ENCODE results near the gene GSK3A.

The GSK3A gene

GRCh38 chr19:42197375-42197817 lies 45.0 kb downstream of the GSK3A start:
- no peak for DNase-seq (ENCODE audit: low read depth in 2 of 2)
- TF ChIP-seq CTCF (IDR thresholded peaks at IDR 0.05; ENCODE audit: low read depth, low read length), result no peak
- H3K4me3 ChIP-seq (replicated peaks in 1 of 2; ENCODE audit: low read depth in 2 of 2, low read length in 2 of 2), result no peak overlapping the region

GRCh38 chr19:42196011-42197001 lies 46.1 kb downstream of the GSK3A start:
- DNase-seq (ENCODE audit: low read depth in 2 of 2), result no peak
- no peak overlapping the region for H3K4me3 ChIP-seq (replicated peaks in 1 of 2; ENCODE audit: low read depth in 2 of 2, low read length in 2 of 2)
- TF ChIP-seq CTCF (IDR thresholded peaks at IDR 0.05; ENCODE audit: low read depth, low read length), result no peak

GRCh38 chr19:42193706-42194105 lies 48.7 kb downstream of the GSK3A start:
- H3K4me3 ChIP-seq (replicated peaks in 1 of 2; ENCODE audit: low read depth in 2 of 2, low read length in 2 of 2), result no peak overlapping the region
- DNase-seq (ENCODE audit: low read depth in 2 of 2), result peak; percentile 53 to 84

DNA sequence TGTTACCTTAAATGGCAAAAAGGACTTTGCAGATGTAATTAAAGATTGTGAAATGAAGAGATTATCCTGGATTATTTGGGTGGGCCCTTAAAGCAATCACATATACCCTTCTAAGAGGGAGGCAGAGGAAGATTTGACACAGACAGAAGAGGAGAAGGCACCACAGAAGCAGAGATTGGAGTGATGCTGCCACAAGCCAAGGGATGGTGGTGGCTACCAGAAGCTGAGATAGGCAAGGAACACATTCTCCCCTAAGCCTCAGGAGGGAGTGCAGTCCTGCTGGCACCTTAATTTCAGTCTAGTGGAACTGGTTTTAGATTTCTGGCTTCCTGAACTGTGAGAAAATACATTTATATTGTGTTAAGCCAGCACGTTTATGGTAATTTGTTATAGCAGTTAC lies 49.1 kb downstream of the GSK3A start:
- DNase-seq (ENCODE audit: low read depth in 2 of 2), result no peak
- no peak overlapping the region for H3K4me3 ChIP-seq (replicated peaks in 1 of 2; ENCODE audit: low read depth in 2 of 2, low read length in 2 of 2)
- TF ChIP-seq CTCF (IDR thresholded peaks at IDR 0.05; ENCODE audit: low read depth, low read length), result no peak

More at GRCh38 chr19:42193706-42194105, 48.7 kb downstream of the GSK3A start:
- no peak for TF ChIP-seq CTCF (IDR thresholded peaks at IDR 0.05; ENCODE audit: low read depth, low read length)

DNA sequence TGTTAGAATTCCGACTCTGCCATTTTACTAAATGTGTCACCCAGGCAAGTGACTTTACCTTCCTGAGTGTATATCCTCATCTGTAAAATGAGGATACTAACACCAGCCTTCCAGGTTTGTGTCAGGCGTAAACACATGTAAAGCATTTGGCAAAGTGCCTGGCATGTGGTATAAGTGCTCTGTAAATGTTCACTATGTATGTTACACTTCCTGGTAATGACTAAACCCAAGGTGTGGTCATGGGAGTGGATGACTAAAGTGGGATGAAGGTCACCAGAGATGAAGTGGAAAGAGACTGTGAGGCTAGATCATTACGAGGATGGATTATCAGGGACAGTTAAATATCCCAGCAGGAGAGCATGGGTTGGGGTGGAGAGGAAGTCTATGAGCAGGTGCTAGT lies 50.5 kb downstream of the GSK3A start:
- peak; percentile 34 to 71 for DNase-seq (ENCODE audit: low read depth in 2 of 2)
- TF ChIP-seq CTCF (IDR thresholded peaks at IDR 0.05; ENCODE audit: low read depth, low read length), result no peak
- no peak overlapping the region for H3K4me3 ChIP-seq (replicated peaks in 1 of 2; ENCODE audit: low read depth in 2 of 2, low read length in 2 of 2)

DNA sequence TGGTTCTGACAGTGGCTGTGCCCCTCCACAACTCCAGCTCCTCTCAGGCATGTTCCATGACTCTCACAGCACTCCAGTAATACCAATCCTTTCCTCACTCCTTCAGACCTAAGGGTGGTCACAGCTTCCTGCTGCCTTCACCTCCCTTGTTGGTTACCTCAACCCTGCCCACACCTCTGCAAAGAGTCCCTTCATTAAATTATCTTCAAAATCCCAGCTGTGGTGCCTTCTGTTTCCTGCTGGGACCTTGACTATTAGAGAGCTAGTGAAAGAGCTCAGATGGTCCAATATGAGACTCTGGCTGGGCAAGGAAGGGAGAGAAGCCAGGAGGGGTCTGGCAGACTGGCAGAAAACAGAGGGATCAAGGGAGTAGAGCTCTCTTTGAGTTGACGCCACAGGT lies 51.1 kb downstream of the GSK3A start:
- TF ChIP-seq CTCF (IDR thresholded peaks at IDR 0.05; ENCODE audit: low read depth, low read length), result no peak
- DNase-seq (ENCODE audit: low read depth in 2 of 2), result no peak
- H3K4me3 ChIP-seq (replicated peaks in 1 of 2; ENCODE audit: low read depth in 2 of 2, low read length in 2 of 2), result no peak overlapping the region
